SU-DHL-6 (cell line): ENCODE measurements around the gene FGFR3.

Experiments
- CTCF ChIP-seq: fragments of 200-600 bp; sonication (generic); IDR thresholded peaks from one replicate; pipeline ENCODE4 v1.5.1; 2017; ENCODE audit warnings: antibody characterized with exemption, mild to moderate bottlenecking, low read length, moderate library complexity; ENCODE audit not compliant: insufficient read depth, poor library complexity, severe bottlenecking
- EZH2phosphoT487 ChIP-seq: fragments of 200-600 bp; sonication (generic), shearing (Covaris generic); conservative IDR thresholded peaks from 2 replicates; pipeline ENCODE4 v1.6.1; 2018; ENCODE audit warnings: mild to moderate bottlenecking, antibody characterized with exemption, low read length, moderate library complexity, mixed read lengths

- TF ChIP-seq CTCF (no peak), EZH2phosphoT487 (no peak)
Observed at GRCh38 chr4:1767061-1767769, 25.9 kb upstream of the FGFR3 start.
